Esophagus squamous epithelium (tissue), 5 donors: ENCODE measurements around the gene CDH11. TPM values are rescaled to one million over a fixed set of nuclear protein-coding genes. Genes with fewer than 3 reads are reported as not detected.

Experiments used
- DNase-seq: peaks from one replicate; lab custom pipeline; 2025; lab: John Stamatoyannopoulos, UW
- H3K27ac ChIP-seq, 4 donors: fragments of 200-600 bp; sonication (generic); one replicate each; pipeline ENCODE4 v1.5.1; 2016 to 2019; ENCODE audit warnings: mild to moderate bottlenecking in 1 of 4
- H3K27me3 ChIP-seq, 4 donors: fragments of 200-600 bp; sonication (generic); 1 replicate in 3 of 4; 2 replicates in 1 of 4; pipeline versions ENCODE4 v1.5.1 to v1.6.0; 2017 to 2021; ENCODE audit warnings: antibody characterized with exemption in 1 of 4
- H3K36me3 ChIP-seq, 3 donors: fragments of 200-600 bp; sonication (generic); one replicate each; pipeline ENCODE4 v1.5.1; 2016 to 2019
- H3K4me1 ChIP-seq, 3 donors: fragments of 200-600 bp; sonication (generic); one replicate each; pipeline ENCODE4 v1.5.1; 2017 to 2019
- H3K4me3 ChIP-seq, 4 donors: fragments of 200-600 bp; sonication (generic); 1 replicate in 3 of 4; 2 replicates in 1 of 4; pipeline ENCODE4 v1.5.1; 2016 to 2019; ENCODE audit warnings: mild to moderate bottlenecking in 2 of 4, moderate library complexity in 1 of 4
- H3K9me3 ChIP-seq, 3 donors: fragments of 200-600 bp; sonication (generic); one replicate each; pipeline ENCODE4 v1.5.1; 2016 to 2019
- POLR2A ChIP-seq, 4 donors: fragments of 450-650 bp; IDR thresholded peaks; one replicate each; pipeline ENCODE4 v1.6.1; 2017; ENCODE audit warnings: antibody characterized with exemption in 4 of 4, mild to moderate bottlenecking in 4 of 4, moderate library complexity in 3 of 4
- WGBS, 2 donors: methylation state at CpG; one replicate each; pipeline ENCODE4 v1.1.5; 2018; 5-methylcytosine and 5-hydroxymethylcytosine counted together
- intact Hi-C: fragments of 100-400 bp; cut with DNase I; formaldehyde crosslinking; loops from one replicate; pipeline ENCODE4 v1.15.0; 2022
- total RNA-seq, 4 donors: library from RNA; depleted of rRNA; stranded (reverse); fragments of >200 nt; gene quantifications; one replicate each; pipeline ENCODE4 v1.1.0, GENCODE V29; 2016
- TF ChIP-seq, protein P1 (sequence below), 6 experiments: fragments of 450-650 bp in 4 of 6; fragments of 200-600 bp in 2 of 6; sonication (generic) in 2 of 6; IDR thresholded peaks; one replicate each; pipeline ENCODE4 v1.5.1; 2016 to 2019; ENCODE audit warnings: antibody characterized with exemption in 6 of 6, mild to moderate bottlenecking in 4 of 6, moderate library complexity in 4 of 6
- donor health status: DM: yes; HTN: yes; CAD: no.

The CDH11 gene
- total RNA-seq, 4 donors from 2014 or later = 3.4 to 17.5 (median 6.6) TPM

- 80 to 85% methylated on average over 5 of the region's 5 CpGs for WGBS, 2 donors
- TF ChIP-seq, protein P1, sequence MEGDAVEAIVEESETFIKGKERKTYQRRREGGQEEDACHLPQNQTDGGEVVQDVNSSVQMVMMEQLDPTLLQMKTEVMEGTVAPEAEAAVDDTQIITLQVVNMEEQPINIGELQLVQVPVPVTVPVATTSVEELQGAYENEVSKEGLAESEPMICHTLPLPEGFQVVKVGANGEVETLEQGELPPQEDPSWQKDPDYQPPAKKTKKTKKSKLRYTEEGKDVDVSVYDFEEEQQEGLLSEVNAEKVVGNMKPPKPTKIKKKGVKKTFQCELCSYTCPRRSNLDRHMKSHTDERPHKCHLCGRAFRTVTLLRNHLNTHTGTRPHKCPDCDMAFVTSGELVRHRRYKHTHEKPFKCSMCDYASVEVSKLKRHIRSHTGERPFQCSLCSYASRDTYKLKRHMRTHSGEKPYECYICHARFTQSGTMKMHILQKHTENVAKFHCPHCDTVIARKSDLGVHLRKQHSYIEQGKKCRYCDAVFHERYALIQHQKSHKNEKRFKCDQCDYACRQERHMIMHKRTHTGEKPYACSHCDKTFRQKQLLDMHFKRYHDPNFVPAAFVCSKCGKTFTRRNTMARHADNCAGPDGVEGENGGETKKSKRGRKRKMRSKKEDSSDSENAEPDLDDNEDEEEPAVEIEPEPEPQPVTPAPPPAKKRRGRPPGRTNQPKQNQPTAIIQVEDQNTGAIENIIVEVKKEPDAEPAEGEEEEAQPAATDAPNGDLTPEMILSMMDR (IDR thresholded peaks at IDR 0.05) = no peak
- no peak for TF ChIP-seq POLR2A (IDR thresholded peaks at IDR 0.05)
- no peaks in the 10 kb centered on the region for H3K36me3 ChIP-seq
- no peak overlapping the region for H3K4me3 ChIP-seq
- no peaks in the 10 kb centered on the region for H3K9me3 ChIP-seq
- H3K4me1 ChIP-seq = no peaks in the 10 kb centered on the region
- intact Hi-C loops = no loop called here
- DNase-seq = no peak
- H3K27ac ChIP-seq = no peak overlapping the region
- no peaks in the 10 kb centered on the region for H3K27me3 ChIP-seq
Observed at GRCh38 chr16:65061935-65062518, 59.8 kb downstream of the CDH11 start.

GRCh38 chr16:65061263-65061662 lies 60.6 kb downstream of the CDH11 start:
- no peaks in the 10 kb centered on the region for H3K27me3 ChIP-seq
- H3K27ac ChIP-seq = no peak overlapping the region
- no peaks in the 10 kb centered on the region for H3K4me1 ChIP-seq
- H3K4me3 ChIP-seq = no peak overlapping the region
- no peak for TF ChIP-seq POLR2A (IDR thresholded peaks at IDR 0.05)
- TF ChIP-seq, protein P1 (IDR thresholded peaks at IDR 0.05) = no peak
- no peaks in the 10 kb centered on the region for H3K36me3 ChIP-seq
- intact Hi-C loops = no loop called here
- no peaks in the 10 kb centered on the region for H3K9me3 ChIP-seq
- WGBS, 2 donors = 65 to 69% methylated on average over 3 of the region's 3 CpGs
- no peak for DNase-seq

- Histone ChIP-seq H3K27ac (no peak overlapping the region), H3K36me3 (no peaks in the 10 kb centered on the region), H3K9me3 (no peaks in the 10 kb centered on the region), H3K4me1 (no peaks in the 10 kb centered on the region), H3K27me3 (no peaks in the 10 kb centered on the region), H3K4me3 (no peak overlapping the region)
- intact Hi-C loops = no loop called here
- WGBS, 2 donors = 61 to 71% methylated on average over 13 to 15 of the region's 15 CpGs
- TF ChIP-seq, protein P1 (IDR thresholded peaks at IDR 0.05) = no peak
- no peak for TF ChIP-seq POLR2A (IDR thresholded peaks at IDR 0.05)
- DNase-seq = no peak
Observed at GRCh38 chr16:65059406-65059980, 62.4 kb downstream of the CDH11 start.

DNA sequence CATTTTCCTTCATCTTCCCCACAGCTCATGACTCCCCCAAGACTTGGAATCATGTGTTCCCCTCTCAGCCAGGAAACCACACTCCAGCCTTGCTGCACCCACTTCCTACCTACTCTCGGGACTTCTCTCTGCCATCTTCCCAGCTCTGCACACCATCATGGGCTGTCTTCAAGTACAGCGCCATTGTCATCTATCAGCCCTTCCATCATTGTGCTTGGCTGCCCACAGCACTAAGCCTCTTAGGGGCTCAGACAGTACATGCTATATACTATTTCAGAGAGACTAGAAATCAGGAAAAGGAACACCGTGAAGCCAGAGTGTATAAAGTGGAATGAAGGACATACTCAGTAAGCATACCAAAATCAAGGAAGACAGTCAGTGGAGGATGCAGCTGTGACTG lies 64.7 kb downstream of the CDH11 start:
- DNase-seq = no peak
- intact Hi-C loops = no loop called here

DNA sequence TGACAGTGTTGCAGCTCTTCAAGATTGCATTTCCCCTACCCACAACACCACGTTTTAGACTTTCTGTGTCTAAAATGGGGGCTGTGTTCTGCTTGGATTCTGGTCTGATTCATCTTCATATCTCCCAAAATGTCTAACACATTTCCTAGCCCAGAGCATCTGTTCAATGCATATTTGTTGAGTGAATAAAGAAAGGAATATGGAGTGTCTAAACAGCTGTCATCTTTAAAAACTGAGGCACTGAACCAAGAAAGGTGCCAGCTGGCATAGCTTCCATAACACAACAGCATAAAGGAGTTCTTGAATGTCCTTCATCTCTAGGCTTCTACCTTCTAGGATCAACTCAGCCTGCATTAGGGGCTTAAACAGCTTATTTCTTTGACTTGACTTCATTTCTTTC lies 67.4 kb downstream of the CDH11 start:
- Histone ChIP-seq H3K9me3 (no peaks in the 10 kb centered on the region), H3K27me3 (no peaks in the 10 kb centered on the region), H3K4me1 (no peaks in the 10 kb centered on the region), H3K36me3 (no peaks in the 10 kb centered on the region), H3K4me3 (no peak overlapping the region), H3K27ac (no peak overlapping the region)
- WGBS, 2 donors = 37 to 56% methylated on average over 1 of the region's 1 CpG
- no peak for TF ChIP-seq POLR2A (IDR thresholded peaks at IDR 0.05)
- TF ChIP-seq, protein P1 (IDR thresholded peaks at IDR 0.05) = no peak
- intact Hi-C loops = no loop called here
- no peak for DNase-seq

More for the DNA sequence above, 64.7 kb downstream of the CDH11 start:
- no peak overlapping the region for H3K27ac ChIP-seq
- no peaks in the 10 kb centered on the region for H3K4me1 ChIP-seq
- no peak for TF ChIP-seq POLR2A (IDR thresholded peaks at IDR 0.05)
- TF ChIP-seq, protein P1 (IDR thresholded peaks at IDR 0.05) = no peak
- H3K36me3 ChIP-seq = no peaks in the 10 kb centered on the region
- H3K9me3 ChIP-seq = no peaks in the 10 kb centered on the region
- H3K27me3 ChIP-seq = no peaks in the 10 kb centered on the region
- WGBS, 2 donors = 80 to 88% methylated on average over 3 of the region's 3 CpGs
- H3K4me3 ChIP-seq = no peak overlapping the region
